CD14-positive monocyte (primary cell): ENCODE data around the gene BDH1. TPM values are rescaled to one million over a fixed set of nuclear protein-coding genes. Genes with fewer than 3 reads are reported as not detected.

Source experiments
- DNase-seq, 3 donors: peaks; one replicate each; pipeline ENCODE4 v3.0.0-alpha.2; 2011 to 2022
- H2AFZ ChIP-seq: 2 replicates; pipeline ENCODE4 v1.6.0; 2012; ENCODE audit warnings: mild to moderate bottlenecking, low read depth, low read length, inconsistent platforms; ENCODE audit not compliant: insufficient read depth, poor library complexity, severe bottlenecking
- H3K27ac ChIP-seq, 2 donors: 1 replicate in 1 of 2; 2 replicates in 1 of 2; pipeline ENCODE4 v1.5.1; 2012 to 2013; ENCODE audit warnings: low read length in 2 of 2, control low read depth in 1 of 2, inconsistent platforms in 1 of 2, low read depth in 1 of 2, mild to moderate bottlenecking in 1 of 2
- H3K27me3 ChIP-seq, 2 donors: one replicate each; pipeline versions ENCODE4 v1.6.0 to v1.6.1; 2011 to 2013; ENCODE audit warnings: low read length in 2 of 2; ENCODE audit not compliant: control insufficient read depth in 2 of 2, insufficient read depth in 2 of 2
- H3K36me3 ChIP-seq, 2 donors: replicated peaks in 1 of 2; 1 replicate in 1 of 2; 2 replicates in 1 of 2; pipeline versions ENCODE4 v1.5.1 to v1.6.1; 2012 to 2013; ENCODE audit warnings: low read length in 2 of 2, control low read depth in 1 of 2, inconsistent platforms in 1 of 2, mild to moderate bottlenecking in 1 of 2; ENCODE audit not compliant: insufficient read depth in 2 of 2, control insufficient read depth in 1 of 2
- H3K4me1 ChIP-seq, 2 donors: 1 replicate in 1 of 2; 2 replicates in 1 of 2; pipeline versions ENCODE4 v1.5.1 to v1.6.1; 2012 to 2013; ENCODE audit warnings: low read length in 2 of 2, control low read depth in 1 of 2, inconsistent platforms in 1 of 2, mild to moderate bottlenecking in 1 of 2, moderate library complexity in 1 of 2; ENCODE audit not compliant: insufficient read depth in 2 of 2, control insufficient read depth in 1 of 2
- H3K4me2 ChIP-seq: replicated peaks from 2 replicates; pipeline ENCODE3; 2012; ENCODE audit warnings: low read length, moderate library complexity, mild to moderate bottlenecking; ENCODE audit not compliant: poor library complexity, severe bottlenecking; ENCODE audit errors: extremely low read depth
- H3K4me3 ChIP-seq, 3 experiments: fragments of 200-600 bp in 1 of 3; sonication (generic) in 1 of 3; replicated peaks in 1 of 3; 1 replicate in 2 of 3; 2 replicates in 1 of 3; pipeline ENCODE4 v1.5.1; 2011 to 2013; ENCODE audit warnings: low read length in 3 of 3, mild to moderate bottlenecking in 3 of 3, control low read depth in 2 of 3, low read depth in 2 of 3, inconsistent platforms in 1 of 3, moderate library complexity in 1 of 3
- H3K79me2 ChIP-seq: 2 replicates; pipeline ENCODE4 v1.6.0; 2012; ENCODE audit warnings: mild to moderate bottlenecking, control low read depth, inconsistent platforms, low read length, moderate library complexity; ENCODE audit not compliant: insufficient read depth
- H3K9ac ChIP-seq: 2 replicates; pipeline ENCODE4 v1.6.0; 2017; ENCODE audit warnings: low read length, mild to moderate bottlenecking; ENCODE audit not compliant: insufficient read depth, poor library complexity, severe bottlenecking
- H3K9me3 ChIP-seq, 2 donors: replicated peaks in 1 of 2; 1 replicate in 1 of 2; 2 replicates in 1 of 2; pipeline versions ENCODE4 v1.5.1 to v1.6.1; 2012 to 2013; ENCODE audit warnings: low read length in 2 of 2, control low read depth in 1 of 2; ENCODE audit not compliant: control insufficient read depth in 1 of 2, insufficient read depth in 1 of 2
- H4K20me1 ChIP-seq: 2 replicates; pipeline ENCODE4 v1.6.0; 2012; ENCODE audit warnings: mild to moderate bottlenecking, low read length, control low read depth, moderate library complexity; ENCODE audit not compliant: insufficient read depth
- H3K27ac Mint-ChIP-seq, 7 donors: one replicate each; pipeline ENCODE4 v1.8.0; 2020; ENCODE audit warnings: mild to moderate bottlenecking in 7 of 7, mixed read lengths in 7 of 7, moderate library complexity in 6 of 7, inconsistent platforms in 2 of 7
- H3K27me3 Mint-ChIP-seq, 3 donors: one replicate each; pipeline ENCODE4 v1.8.0; 2021 to 2022; ENCODE audit warnings: low read depth in 3 of 3, mild to moderate bottlenecking in 3 of 3, mixed read lengths in 3 of 3, moderate library complexity in 3 of 3, inconsistent platforms in 1 of 3
- H3K36me3 Mint-ChIP-seq, 2 donors: one replicate each; pipeline ENCODE4 v1.8.0; 2020; ENCODE audit warnings: mixed read lengths in 2 of 2, inconsistent platforms in 1 of 2, mild to moderate bottlenecking in 1 of 2
- H3K4me1 Mint-ChIP-seq: one replicate; pipeline ENCODE4 v1.8.0; 2020; ENCODE audit warnings: mild to moderate bottlenecking, mixed read lengths
- H3K4me3 Mint-ChIP-seq, 2 donors: one replicate each; pipeline ENCODE4 v1.8.0; 2020; ENCODE audit warnings: mild to moderate bottlenecking in 2 of 2, mixed read lengths in 2 of 2, moderate library complexity in 1 of 2
- H3K9me3 Mint-ChIP-seq, 7 donors: one replicate each; pipeline ENCODE4 v1.8.0; 2020 to 2022; ENCODE audit warnings: mixed read lengths in 7 of 7, mild to moderate bottlenecking in 6 of 7, moderate library complexity in 6 of 7, inconsistent platforms in 2 of 7
- WGBS: methylation state at CpG from one replicate; pipeline ENCODE4 v1.1.5; 2013; ENCODE audit warnings: missing lambda C conversion rate; ENCODE audit not compliant: insufficient coverage; 5-methylcytosine and 5-hydroxymethylcytosine counted together
- intact Hi-C, 2 donors: fragments of 100-400 bp; cut with micrococcal nuclease; formaldehyde crosslinking; loops; one replicate each; pipeline versions ENCODE4 v1.15.0 to v1.15.1; 2023
- polyA plus RNA-seq, 3 donors: library from polyadenylated mRNA; depleted of rRNA in 1 of 3; unstranded in 2 of 3; stranded (reverse) in 1 of 3; fragments of 300-500 nt in 2 of 3; fragments of >200 nt in 1 of 3; fragmentation: Illumina TruSeq in 2 of 3; gene quantifications; 1 replicate in 2 of 3; 2 replicates in 1 of 3; pipeline ENCODE4 v1.2.3, GENCODE V29; 2012 to 2021
- TF ChIP-seq, protein P1 (sequence below): fragments of 200-600 bp; IDR thresholded peaks from one replicate; pipeline ENCODE4 v1.8.0; 2022; ENCODE audit warnings: antibody characterized with exemption, mild to moderate bottlenecking

Gene BDH1
- polyA plus RNA-seq, 3 donors, result 2.8 to 5.3 (median 5.2) TPM

DNA sequence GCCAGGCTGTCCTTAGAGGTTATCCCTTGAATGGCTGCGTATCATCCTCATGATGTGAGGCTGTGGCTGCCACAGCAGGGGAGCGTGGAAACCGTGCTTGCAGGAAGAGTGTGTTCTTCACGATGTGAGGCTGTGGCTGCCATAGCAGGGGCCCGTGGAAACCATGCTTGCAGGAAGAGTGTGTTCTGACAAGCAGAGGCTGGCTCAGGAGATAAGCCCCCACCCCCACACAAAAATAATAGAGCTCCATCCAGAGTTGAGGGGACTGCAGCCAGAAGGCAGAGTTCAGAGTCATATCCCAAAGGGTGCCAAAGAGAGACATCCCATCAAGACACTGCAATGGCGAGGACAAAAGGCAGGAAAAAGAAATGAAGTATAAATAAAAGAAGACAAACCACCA lies 22.6 kb upstream of the BDH1 start:
- Histone ChIP-seq H2AFZ (no peak overlapping the region), H4K20me1 (no peaks in the 10 kb centered on the region), H3K27ac (no peak overlapping the region), H3K27me3 (no peaks in the 10 kb centered on the region), H3K9me3 (no peaks in the 10 kb centered on the region), H3K4me2 (no peak overlapping the region), H3K79me2 (no peaks in the 10 kb centered on the region), H3K9ac (no peak overlapping the region), H3K4me3 (no peak overlapping the region), H3K36me3 (no peaks in the 10 kb centered on the region), H3K4me1 (no peaks in the 10 kb centered on the region)
- H3K4me3 Mint-ChIP-seq, result no peak overlapping the region
- no peaks in the 10 kb centered on the region for H3K4me1 Mint-ChIP-seq
- no peak for DNase-seq
- intact Hi-C loops, result no loop called here
- H3K27me3 Mint-ChIP-seq, result peaks cover 0 to 9% (median 8%) of the 10 kb centered on the region in 3 donors
- TF ChIP-seq, protein P1, sequence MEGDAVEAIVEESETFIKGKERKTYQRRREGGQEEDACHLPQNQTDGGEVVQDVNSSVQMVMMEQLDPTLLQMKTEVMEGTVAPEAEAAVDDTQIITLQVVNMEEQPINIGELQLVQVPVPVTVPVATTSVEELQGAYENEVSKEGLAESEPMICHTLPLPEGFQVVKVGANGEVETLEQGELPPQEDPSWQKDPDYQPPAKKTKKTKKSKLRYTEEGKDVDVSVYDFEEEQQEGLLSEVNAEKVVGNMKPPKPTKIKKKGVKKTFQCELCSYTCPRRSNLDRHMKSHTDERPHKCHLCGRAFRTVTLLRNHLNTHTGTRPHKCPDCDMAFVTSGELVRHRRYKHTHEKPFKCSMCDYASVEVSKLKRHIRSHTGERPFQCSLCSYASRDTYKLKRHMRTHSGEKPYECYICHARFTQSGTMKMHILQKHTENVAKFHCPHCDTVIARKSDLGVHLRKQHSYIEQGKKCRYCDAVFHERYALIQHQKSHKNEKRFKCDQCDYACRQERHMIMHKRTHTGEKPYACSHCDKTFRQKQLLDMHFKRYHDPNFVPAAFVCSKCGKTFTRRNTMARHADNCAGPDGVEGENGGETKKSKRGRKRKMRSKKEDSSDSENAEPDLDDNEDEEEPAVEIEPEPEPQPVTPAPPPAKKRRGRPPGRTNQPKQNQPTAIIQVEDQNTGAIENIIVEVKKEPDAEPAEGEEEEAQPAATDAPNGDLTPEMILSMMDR, result no peak
- peaks cover 0 to 5% (median 1%) of the 10 kb centered on the region in 7 donors for H3K9me3 Mint-ChIP-seq
- no peaks in the 10 kb centered on the region for H3K36me3 Mint-ChIP-seq
- H3K27ac Mint-ChIP-seq, result no peak overlapping the region
- WGBS, result 20% methylated on average over 1 of the region's 6 CpGs

DNA sequence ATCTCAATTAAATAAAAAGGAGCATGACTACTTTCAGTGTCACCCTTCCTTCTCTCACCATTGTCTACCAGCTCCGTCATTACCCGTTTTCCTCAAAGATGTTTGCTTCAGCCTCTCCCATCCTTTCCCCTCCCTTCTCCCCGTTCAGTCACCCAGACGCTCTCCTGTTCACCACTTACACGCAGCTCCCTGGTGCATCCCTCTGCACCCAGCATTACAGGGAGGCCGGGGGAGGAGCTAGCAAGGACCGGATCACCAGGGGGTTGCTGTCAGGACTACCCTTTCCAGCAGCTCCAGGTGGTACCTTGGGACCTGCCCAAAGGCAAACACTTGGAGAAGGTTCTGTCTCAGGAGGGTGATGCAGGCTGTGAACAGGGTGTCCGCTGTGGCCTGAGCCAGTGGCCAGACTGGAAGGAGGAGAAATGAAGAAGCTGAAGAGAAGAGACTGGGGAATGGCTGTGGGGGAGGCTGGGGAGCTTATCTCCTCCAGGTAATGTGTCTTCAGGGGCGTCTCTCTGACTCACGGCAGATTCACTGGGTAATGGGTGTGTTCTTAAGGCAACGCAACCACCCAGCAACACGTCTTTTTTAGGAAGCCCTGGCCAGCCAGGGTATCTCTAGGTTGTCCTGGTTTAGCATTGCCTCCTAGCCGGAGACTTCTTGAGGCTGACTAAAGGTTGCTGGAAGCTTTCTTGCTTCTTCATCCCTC lies 21.8 kb upstream of the BDH1 start:
- no peak overlapping the region for H3K4me2 ChIP-seq
- no peak overlapping the region for H3K9ac ChIP-seq
- Mint-ChIP-seq H3K4me1 (no peaks in the 10 kb centered on the region), H3K27me3 (peaks cover 0 to 11% (median 8%) of the 10 kb centered on the region in 3 donors), H3K36me3 (no peaks in the 10 kb centered on the region), H3K9me3 (peaks cover 0 to 5% (median 0%) of the 10 kb centered on the region in 7 donors), H3K27ac (peak overlapping the region in 1 of 7 donors; percentile 24), H3K4me3 (no peak overlapping the region)
- TF ChIP-seq, protein P1, result no peak
- H3K4me1 ChIP-seq, result no peaks in the 10 kb centered on the region
- no peak overlapping the region for H2AFZ ChIP-seq
- no peaks in the 10 kb centered on the region for H3K9me3 ChIP-seq
- no peaks in the 10 kb centered on the region for H4K20me1 ChIP-seq
- no peak for DNase-seq
- intact Hi-C loops, result no loop called here
- H3K27ac ChIP-seq, result no peak overlapping the region
- no peaks in the 10 kb centered on the region for H3K27me3 ChIP-seq
- H3K79me2 ChIP-seq, result no peaks in the 10 kb centered on the region
- H3K4me3 ChIP-seq, result no peak overlapping the region
- 98% methylated on average over 8 of the region's 13 CpGs for WGBS
- no peaks in the 10 kb centered on the region for H3K36me3 ChIP-seq
